ENCODE measurements around the gene GRID2.

The GRID2 gene

DNA sequence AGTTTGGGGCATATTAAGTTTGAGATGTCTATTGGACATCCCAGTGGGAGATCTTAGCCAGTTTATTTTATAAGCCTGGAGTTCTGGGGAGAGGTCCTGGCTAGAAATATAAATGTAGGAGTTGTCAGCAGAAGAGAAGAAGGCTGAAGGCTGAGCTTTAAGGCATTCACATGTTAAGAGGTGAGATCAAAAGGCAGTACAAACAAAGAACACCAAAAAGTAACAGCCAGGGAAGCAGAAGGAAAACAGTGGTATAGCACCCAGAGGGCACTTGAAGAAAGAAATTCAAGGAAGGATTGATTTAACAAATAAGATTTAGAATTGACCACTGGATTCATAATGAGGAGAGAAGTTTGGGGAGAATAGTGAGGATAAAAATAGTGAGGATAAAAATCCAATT is 1383.5 kb downstream of the GRID2 start:
- no peaks in the 10 kb centered on the region for H3K36me3 ChIP-seq (ENCODE audit: control insufficient read depth in 1 of 2, insufficient read depth in 2 of 2, low read length in 2 of 2)
- peaks cover 0 to 3% of the 10 kb centered on the region in 2 experiments for H3K4me1 ChIP-seq (ENCODE audit: control insufficient read depth in 1 of 2, insufficient read depth in 2 of 2, low read length in 2 of 2)
- no peak overlapping the region for H2BK12ac ChIP-seq (ENCODE audit: low read length)
- no peak overlapping the region for H2AFZ ChIP-seq (ENCODE audit: insufficient read depth, low read length, poor library complexity)
- H3K9ac ChIP-seq (ENCODE audit: low read length): no peak overlapping the region
- DNase-seq: no peak
- no peak overlapping the region for H3K14ac ChIP-seq (ENCODE audit: low read length)
- H3K4ac ChIP-seq (ENCODE audit: low read depth, low read length): no peak overlapping the region
- H4K91ac ChIP-seq (ENCODE audit: low read depth, low read length): no peak overlapping the region
- no peak overlapping the region for H2AK5ac ChIP-seq (ENCODE audit: low read length)
- H3K4me2 ChIP-seq (ENCODE audit: low read length): no peak overlapping the region
- no peaks in the 10 kb centered on the region for H3K79me2 ChIP-seq (ENCODE audit: control insufficient read depth, insufficient read depth, low read length, poor library complexity)
- no peak overlapping the region for H3K27ac ChIP-seq (ENCODE audit: low read depth, low read length)
- no peak overlapping the region for H2BK120ac ChIP-seq (ENCODE audit: insufficient read depth, low read length, poor library complexity)
- no peak overlapping the region for H3K4me3 ChIP-seq (ENCODE audit: low read depth, low read length)
- no peak overlapping the region for H3K23ac ChIP-seq (ENCODE audit: low read length)
- H4K12ac ChIP-seq (ENCODE audit: low read depth, low read length): no peak overlapping the region
- H4K8ac ChIP-seq (ENCODE audit: low read depth, low read length): no peak overlapping the region
- H3K9me3 ChIP-seq (ENCODE audit: insufficient read depth, low read depth, low read length): no peaks in the 10 kb centered on the region
- H3K79me1 ChIP-seq (ENCODE audit: low read length): no peaks in the 10 kb centered on the region
- H3K18ac ChIP-seq (ENCODE audit: low read length): no peak overlapping the region
- H2BK5ac ChIP-seq (ENCODE audit: low read depth, low read length, poor library complexity): no peak overlapping the region
- H3K27me3 ChIP-seq (ENCODE audit: insufficient read depth, low read length): no peaks in the 10 kb centered on the region

DNA sequence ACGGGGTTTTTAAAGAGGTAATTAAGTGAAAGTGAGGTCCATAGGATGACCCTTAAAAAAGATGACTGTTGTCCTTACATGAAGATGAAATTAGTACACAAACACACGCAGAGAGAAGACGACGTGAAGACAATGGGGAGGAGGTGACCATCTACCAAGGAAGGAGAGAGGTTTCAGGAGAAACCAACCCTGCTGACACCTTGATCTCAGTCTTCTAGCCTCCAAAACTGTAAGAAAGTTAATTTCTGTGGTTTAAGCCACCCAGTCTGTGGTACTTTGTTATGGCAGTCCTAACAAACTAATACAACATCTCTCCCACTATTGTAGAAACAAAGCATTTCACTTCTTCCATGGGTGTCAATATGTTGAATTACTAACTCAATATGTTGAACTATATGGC is 1385.2 kb downstream of the GRID2 start:
- no peak overlapping the region for H2BK5ac ChIP-seq (ENCODE audit: low read depth, low read length, poor library complexity)
- H3K79me2 ChIP-seq (ENCODE audit: control insufficient read depth, insufficient read depth, low read length, poor library complexity): no peaks in the 10 kb centered on the region
- H3K4ac ChIP-seq (ENCODE audit: low read depth, low read length): no peak overlapping the region
- H2BK12ac ChIP-seq (ENCODE audit: low read length): no peak overlapping the region
- no peak overlapping the region for H3K4me3 ChIP-seq (ENCODE audit: low read depth, low read length)
- no peaks in the 10 kb centered on the region for H3K27me3 ChIP-seq (ENCODE audit: insufficient read depth, low read length)
- H4K8ac ChIP-seq (ENCODE audit: low read depth, low read length): no peak overlapping the region
- H3K9ac ChIP-seq (ENCODE audit: low read length): no peak overlapping the region
- H3K4me2 ChIP-seq (ENCODE audit: low read length): no peak overlapping the region
- no peaks in the 10 kb centered on the region for H3K79me1 ChIP-seq (ENCODE audit: low read length)
- no peak overlapping the region for H2AFZ ChIP-seq (ENCODE audit: insufficient read depth, low read length, poor library complexity)
- no peaks in the 10 kb centered on the region for H3K9me3 ChIP-seq (ENCODE audit: insufficient read depth, low read depth, low read length)
- H4K91ac ChIP-seq (ENCODE audit: low read depth, low read length): no peak overlapping the region
- no peak overlapping the region for H3K18ac ChIP-seq (ENCODE audit: low read length)
- H2AK5ac ChIP-seq (ENCODE audit: low read length): no peak overlapping the region
- no peak overlapping the region for H3K23ac ChIP-seq (ENCODE audit: low read length)
- WGBS (ENCODE audit: extremely low coverage, insufficient coverage, insufficient read length): no CpG with 5 or more reads among the region's 4 CpGs
- no peak overlapping the region for H2BK120ac ChIP-seq (ENCODE audit: insufficient read depth, low read length, poor library complexity)
- DNase-seq: no peak
- H3K27ac ChIP-seq (ENCODE audit: low read depth, low read length): no peak overlapping the region
- no peaks in the 10 kb centered on the region for H3K36me3 ChIP-seq (ENCODE audit: control insufficient read depth in 1 of 2, insufficient read depth in 2 of 2, low read length in 2 of 2)
- peaks cover 0 to 3% of the 10 kb centered on the region in 2 experiments for H3K4me1 ChIP-seq (ENCODE audit: control insufficient read depth in 1 of 2, insufficient read depth in 2 of 2, low read length in 2 of 2)
- H4K12ac ChIP-seq (ENCODE audit: low read depth, low read length): no peak overlapping the region
- H3K14ac ChIP-seq (ENCODE audit: low read length): no peak overlapping the region

DNA sequence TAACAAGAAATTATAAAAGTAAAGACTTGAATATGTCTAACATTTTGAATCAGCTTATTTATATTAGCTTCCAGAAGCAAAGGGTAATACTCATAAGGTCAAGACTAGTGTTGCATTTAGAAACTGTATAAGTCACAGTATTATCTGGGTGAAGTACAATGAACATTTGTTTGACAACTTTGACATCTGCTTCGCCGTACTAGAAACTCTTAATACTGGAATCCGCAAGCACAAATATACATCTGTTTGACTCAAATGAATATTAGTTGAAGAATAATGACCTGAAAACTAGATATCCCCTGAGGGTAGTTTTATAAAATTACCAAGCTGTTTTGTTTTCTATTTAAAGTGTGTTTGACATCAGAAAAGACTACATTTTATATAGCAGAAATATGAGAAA is 1389.4 kb downstream of the GRID2 start:
- Histone ChIP-seq H3K27me3 (ENCODE audit: insufficient read depth, low read length) (no peaks in the 10 kb centered on the region), H3K23ac (ENCODE audit: low read length) (no peak overlapping the region), H3K4me2 (ENCODE audit: low read length) (no peak overlapping the region), H4K12ac (ENCODE audit: low read depth, low read length) (no peak overlapping the region), H3K9ac (ENCODE audit: low read length) (no peak overlapping the region), H3K9me3 (ENCODE audit: insufficient read depth, low read depth, low read length) (no peaks in the 10 kb centered on the region), H4K8ac (ENCODE audit: low read depth, low read length) (no peak overlapping the region), H3K27ac (ENCODE audit: low read depth, low read length) (no peak overlapping the region), H2AFZ (ENCODE audit: insufficient read depth, low read length, poor library complexity) (no peak overlapping the region), H2BK120ac (ENCODE audit: insufficient read depth, low read length, poor library complexity) (no peak overlapping the region), H3K4ac (ENCODE audit: low read depth, low read length) (no peak overlapping the region), H3K4me1 (ENCODE audit: control insufficient read depth in 1 of 2, insufficient read depth in 2 of 2, low read length in 2 of 2) (no peaks in the 10 kb centered on the region), H3K14ac (ENCODE audit: low read length) (no peak overlapping the region), H3K79me1 (ENCODE audit: low read length) (no peaks in the 10 kb centered on the region), H2BK12ac (ENCODE audit: low read length) (no peak overlapping the region), H3K4me3 (ENCODE audit: low read depth, low read length) (no peak overlapping the region), H3K18ac (ENCODE audit: low read length) (no peak overlapping the region), H3K79me2 (ENCODE audit: control insufficient read depth, insufficient read depth, low read length, poor library complexity) (no peaks in the 10 kb centered on the region), H2AK5ac (ENCODE audit: low read length) (no peak overlapping the region), H4K91ac (ENCODE audit: low read depth, low read length) (no peak overlapping the region), H3K36me3 (ENCODE audit: control insufficient read depth in 1 of 2, insufficient read depth in 2 of 2, low read length in 2 of 2) (no peaks in the 10 kb centered on the region), H2BK5ac (ENCODE audit: low read depth, low read length, poor library complexity) (no peak overlapping the region)
- WGBS (ENCODE audit: extremely low coverage, insufficient coverage, insufficient read length): no CpG with 5 or more reads among the region's 3 CpGs
- no peak for DNase-seq

DNA sequence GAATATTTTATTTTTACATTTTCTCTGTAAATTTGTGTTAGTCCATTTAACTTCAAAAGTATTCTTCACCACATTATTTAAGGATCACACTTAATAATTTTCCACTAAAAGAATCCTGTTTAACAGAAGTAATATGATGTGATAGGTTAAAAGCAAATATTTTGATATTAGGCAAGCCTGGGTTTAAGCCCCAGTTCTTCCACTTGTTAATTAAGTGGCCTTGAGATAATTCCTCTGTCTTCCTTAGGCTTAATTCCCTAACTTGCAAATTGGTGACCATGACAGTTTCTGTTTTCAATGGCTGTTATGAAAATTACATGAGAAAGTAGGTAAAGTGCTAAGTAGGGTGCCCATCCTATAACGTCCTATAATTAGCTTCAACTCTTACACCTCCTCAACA is 1394.9 kb downstream of the GRID2 start:
- no peaks in the 10 kb centered on the region for H3K4me1 ChIP-seq (ENCODE audit: control insufficient read depth in 1 of 2, insufficient read depth in 2 of 2, low read length in 2 of 2)
- no peak overlapping the region for H3K18ac ChIP-seq (ENCODE audit: low read length)
- no peaks in the 10 kb centered on the region for H3K9me3 ChIP-seq (ENCODE audit: insufficient read depth, low read depth, low read length)
- no peaks in the 10 kb centered on the region for H3K36me3 ChIP-seq (ENCODE audit: control insufficient read depth in 1 of 2, insufficient read depth in 2 of 2, low read length in 2 of 2)
- no peak overlapping the region for H3K9ac ChIP-seq (ENCODE audit: low read length)
- H3K4me2 ChIP-seq (ENCODE audit: low read length): no peak overlapping the region
- no peak overlapping the region for H4K8ac ChIP-seq (ENCODE audit: low read depth, low read length)
- H2BK120ac ChIP-seq (ENCODE audit: insufficient read depth, low read length, poor library complexity): no peak overlapping the region
- H3K23ac ChIP-seq (ENCODE audit: low read length): no peak overlapping the region
- H2AK5ac ChIP-seq (ENCODE audit: low read length): no peak overlapping the region
- no peaks in the 10 kb centered on the region for H3K27me3 ChIP-seq (ENCODE audit: insufficient read depth, low read length)
- no peak overlapping the region for H2AFZ ChIP-seq (ENCODE audit: insufficient read depth, low read length, poor library complexity)
- H2BK12ac ChIP-seq (ENCODE audit: low read length): no peak overlapping the region
- no peak overlapping the region for H4K12ac ChIP-seq (ENCODE audit: low read depth, low read length)
- no peak for DNase-seq
- no peak overlapping the region for H3K4me3 ChIP-seq (ENCODE audit: low read depth, low read length)
- WGBS (ENCODE audit: extremely low coverage, insufficient coverage, insufficient read length): no CpG with 5 or more reads among the region's 1 CpG
- no peak overlapping the region for H3K4ac ChIP-seq (ENCODE audit: low read depth, low read length)
- no peak overlapping the region for H3K27ac ChIP-seq (ENCODE audit: low read depth, low read length)
- H3K79me1 ChIP-seq (ENCODE audit: low read length): no peaks in the 10 kb centered on the region
- no peak overlapping the region for H4K91ac ChIP-seq (ENCODE audit: low read depth, low read length)
- H3K14ac ChIP-seq (ENCODE audit: low read length): no peak overlapping the region
- H2BK5ac ChIP-seq (ENCODE audit: low read depth, low read length, poor library complexity): no peak overlapping the region
- no peaks in the 10 kb centered on the region for H3K79me2 ChIP-seq (ENCODE audit: control insufficient read depth, insufficient read depth, low read length, poor library complexity)

DNA sequence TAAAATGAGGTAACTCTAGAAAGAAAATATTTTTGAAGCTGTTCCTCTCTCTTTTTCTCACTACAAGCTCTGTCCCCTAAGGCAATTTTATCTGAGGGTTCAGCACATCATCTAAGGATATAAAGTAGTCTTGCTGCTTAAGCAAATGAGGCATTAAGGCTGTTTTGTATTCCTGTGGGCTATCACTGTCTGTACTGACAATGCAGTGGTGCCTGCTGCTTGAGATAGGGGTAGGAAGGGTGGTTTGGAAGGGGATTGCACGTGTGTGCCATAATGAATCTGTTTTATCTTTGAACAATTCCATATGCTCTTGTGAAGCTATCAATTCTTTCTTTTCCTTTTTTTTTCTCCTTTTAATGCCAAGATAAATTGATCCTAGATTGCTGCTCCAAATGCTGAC is 1396.8 kb downstream of the GRID2 start:
- H3K18ac ChIP-seq (ENCODE audit: low read length): no peak overlapping the region

More for the DNA sequence above, 1396.8 kb downstream of the GRID2 start:
- Histone ChIP-seq H4K91ac (ENCODE audit: low read depth, low read length) (no peak overlapping the region), H2BK12ac (ENCODE audit: low read length) (no peak overlapping the region), H3K4me2 (ENCODE audit: low read length) (no peak overlapping the region), H4K12ac (ENCODE audit: low read depth, low read length) (no peak overlapping the region), H4K8ac (ENCODE audit: low read depth, low read length) (no peak overlapping the region), H3K9ac (ENCODE audit: low read length) (no peak overlapping the region), H2AFZ (ENCODE audit: insufficient read depth, low read length, poor library complexity) (no peak overlapping the region), H3K14ac (ENCODE audit: low read length) (no peak overlapping the region), H3K27ac (ENCODE audit: low read depth, low read length) (no peak overlapping the region), H3K79me1 (ENCODE audit: low read length) (no peaks in the 10 kb centered on the region), H2BK120ac (ENCODE audit: insufficient read depth, low read length, poor library complexity) (no peak overlapping the region), H3K4ac (ENCODE audit: low read depth, low read length) (no peak overlapping the region), H2BK5ac (ENCODE audit: low read depth, low read length, poor library complexity) (no peak overlapping the region), H3K36me3 (ENCODE audit: control insufficient read depth in 1 of 2, insufficient read depth in 2 of 2, low read length in 2 of 2) (no peaks in the 10 kb centered on the region), H3K4me1 (ENCODE audit: control insufficient read depth in 1 of 2, insufficient read depth in 2 of 2, low read length in 2 of 2) (no peaks in the 10 kb centered on the region), H3K79me2 (ENCODE audit: control insufficient read depth, insufficient read depth, low read length, poor library complexity) (no peaks in the 10 kb centered on the region), H3K23ac (ENCODE audit: low read length) (no peak overlapping the region), H3K9me3 (ENCODE audit: insufficient read depth, low read depth, low read length) (no peaks in the 10 kb centered on the region), H3K4me3 (ENCODE audit: low read depth, low read length) (no peak overlapping the region), H2AK5ac (ENCODE audit: low read length) (no peak overlapping the region), H3K27me3 (ENCODE audit: insufficient read depth, low read length) (no peaks in the 10 kb centered on the region)
- no CpG with 5 or more reads among the region's 1 CpG for WGBS (ENCODE audit: extremely low coverage, insufficient coverage, insufficient read length)
- no peak for DNase-seq

All from trophoblast cell (in vitro differentiated cells and primary cell).